PC-9 (cell line): ENCODE results near the gene LHCGR. TPM values are rescaled to one million over a fixed set of nuclear protein-coding genes. Genes with fewer than 3 reads are reported as not detected.

Experiments
- BruUV-seq: library from RNA; stranded (reverse); fragments of 400-500 nt; replicated peaks from 2 replicates; lab custom pipeline; 2021; lab: Mats Ljungman, UMichigan
- CTCF ChIA-PET: fragments of 300-600 bp; sonication (Branson Sonifier 250); formaldehyde crosslinking; loops from one replicate; lab custom pipeline; 2022; ENCODE audit warnings: antibody characterized with exemption; lab: Charles Lee
- POLR2A ChIA-PET: fragments of 300-600 bp; sonication (Branson Sonifier 250); formaldehyde crosslinking; loops from one replicate; lab custom pipeline; 2022; ENCODE audit warnings: antibody characterized with exemption; ENCODE audit not compliant: unreplicated experiment; lab: Charles Lee
- DNase-seq, 2 experiments: peaks; one replicate each; pipeline versions ENCODE4 v3.0.0 to v3.0.0-alpha.2; 2015 to 2022; ENCODE audit warnings: mixed read lengths in 1 of 2
- H2AFZ ChIP-seq: fragments of 200-600 bp; sonication (generic); 2 replicates; pipeline ENCODE4 v1.8.1; 2017; ENCODE audit warnings: antibody characterized with exemption
- H3F3A ChIP-seq: fragments of 200-600 bp; sonication (generic); 2 replicates; pipeline ENCODE4 v1.8.1; 2017; ENCODE audit warnings: antibody characterized with exemption, mild to moderate bottlenecking, low read depth; ENCODE audit not compliant: insufficient read depth
- H3K27ac ChIP-seq: fragments of 200-600 bp; sonication (generic); 2 replicates; pipeline ENCODE4 v1.6.1; 2016; ENCODE audit warnings: mixed run types
- H3K27me3 ChIP-seq: fragments of 200-600 bp; sonication (generic); 2 replicates; pipeline ENCODE4 v1.6.1; 2016; ENCODE audit warnings: low read depth, mixed run types; ENCODE audit not compliant: insufficient read depth
- H3K36me3 ChIP-seq: fragments of 200-600 bp; sonication (generic); 2 replicates; pipeline ENCODE4 v1.6.1; 2016; ENCODE audit warnings: low read depth, mixed run types
- H3K4me1 ChIP-seq: fragments of 200-600 bp; sonication (generic); replicated peaks from 2 replicates; pipeline ENCODE4 v1.6.1; 2016; ENCODE audit warnings: mixed run types; ENCODE audit not compliant: insufficient read depth
- H3K4me2 ChIP-seq: fragments of 200-600 bp; sonication (generic); 2 replicates; pipeline ENCODE4 v1.6.1; 2017; ENCODE audit warnings: mixed run types
- H3K4me3 ChIP-seq: fragments of 200-600 bp; sonication (generic); 2 replicates; pipeline ENCODE4 v1.6.1; 2016; ENCODE audit warnings: mixed run types
- H3K79me2 ChIP-seq: fragments of 200-600 bp; sonication (generic); 2 replicates; pipeline ENCODE4 v1.6.1; 2017; ENCODE audit warnings: low read depth, mixed run types
- H3K9me2 ChIP-seq: fragments of 200-600 bp; sonication (generic); 2 replicates; pipeline ENCODE4 v1.8.1; 2017; ENCODE audit warnings: mild to moderate bottlenecking; ENCODE audit not compliant: insufficient read depth
- H3K9me3 ChIP-seq: fragments of 200-600 bp; sonication (generic); 2 replicates; pipeline ENCODE4 v1.8.1; 2016; ENCODE audit warnings: low read depth; ENCODE audit not compliant: insufficient read depth
- H4K20me1 ChIP-seq: fragments of 200-600 bp; sonication (generic); 2 replicates; pipeline ENCODE4 v1.8.1; 2017; ENCODE audit not compliant: insufficient read depth
- EZH2 ChIP-seq: fragments of 200-600 bp; sonication (generic); IDR thresholded peaks from 2 replicates; pipeline ENCODE4 v1.8.0; 2017; ENCODE audit warnings: antibody characterized with exemption, low read depth
- intact Hi-C: fragments of 100-400 bp; cut with micrococcal nuclease; formaldehyde crosslinking; loops from one replicate; pipeline ENCODE4 v1.10.0; 2022; ENCODE audit not compliant: unreplicated experiment
- total RNA-seq: library from RNA; stranded (reverse); gene quantifications from 2 replicates; pipeline ENCODE4 v1.2.3, GENCODE V29; 2021
- TF ChIP-seq, protein P1 (sequence below): fragments of 200-600 bp; sonication (generic); conservative IDR thresholded peaks from 2 replicates; pipeline ENCODE4 v1.6.1; 2017; ENCODE audit warnings: mixed run types, antibody characterized with exemption, mild to moderate bottlenecking, moderate library complexity

LHCGR gene
- total RNA-seq, 1 experiment from 2014 or later: not detected

DNA sequence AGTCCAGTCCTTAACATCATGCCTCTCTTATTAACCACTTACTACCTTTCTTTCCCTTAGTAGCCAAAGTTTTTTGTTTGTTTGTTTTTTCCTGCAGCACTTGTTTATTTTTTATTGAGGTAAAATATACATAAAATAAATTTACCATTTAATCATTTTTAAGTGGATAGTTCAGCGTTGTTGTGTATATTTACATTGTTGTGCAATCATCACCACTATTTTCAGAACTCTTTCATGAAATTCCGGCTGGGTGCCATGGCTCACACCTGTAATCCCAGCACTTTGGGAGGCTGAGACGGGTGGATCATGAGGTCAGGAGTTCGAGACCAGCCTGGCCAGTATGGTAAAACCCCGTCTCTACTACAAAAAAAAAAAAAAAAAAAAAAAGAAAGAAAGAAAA lies 38.1 kb upstream of the LHCGR start:
- BruUV-seq: no TSS peak
- intact Hi-C loops: no loop called here
- Histone ChIP-seq H3K4me1 (no peaks in the 10 kb centered on the region), H2AFZ (no peak overlapping the region), H3F3A (no peaks in the 10 kb centered on the region), H3K4me3 (no peak overlapping the region), H3K4me2 (no peak overlapping the region), H3K27ac (no peak overlapping the region), H3K9me2 (no peaks in the 10 kb centered on the region; the same call in 1 of the 2 replicates), H3K27me3 (peaks cover 23% of the 10 kb centered on the region), H3K36me3 (no peaks in the 10 kb centered on the region), H3K9me3 (no peaks in the 10 kb centered on the region), H3K79me2 (no peaks in the 10 kb centered on the region), H4K20me1 (no peaks in the 10 kb centered on the region; the same call in 1 of the 2 replicates)
- POLR2A ChIA-PET: no interaction called here
- DNase-seq: no peak
- CTCF ChIA-PET: no interaction called here
- TF ChIP-seq, protein P1, sequence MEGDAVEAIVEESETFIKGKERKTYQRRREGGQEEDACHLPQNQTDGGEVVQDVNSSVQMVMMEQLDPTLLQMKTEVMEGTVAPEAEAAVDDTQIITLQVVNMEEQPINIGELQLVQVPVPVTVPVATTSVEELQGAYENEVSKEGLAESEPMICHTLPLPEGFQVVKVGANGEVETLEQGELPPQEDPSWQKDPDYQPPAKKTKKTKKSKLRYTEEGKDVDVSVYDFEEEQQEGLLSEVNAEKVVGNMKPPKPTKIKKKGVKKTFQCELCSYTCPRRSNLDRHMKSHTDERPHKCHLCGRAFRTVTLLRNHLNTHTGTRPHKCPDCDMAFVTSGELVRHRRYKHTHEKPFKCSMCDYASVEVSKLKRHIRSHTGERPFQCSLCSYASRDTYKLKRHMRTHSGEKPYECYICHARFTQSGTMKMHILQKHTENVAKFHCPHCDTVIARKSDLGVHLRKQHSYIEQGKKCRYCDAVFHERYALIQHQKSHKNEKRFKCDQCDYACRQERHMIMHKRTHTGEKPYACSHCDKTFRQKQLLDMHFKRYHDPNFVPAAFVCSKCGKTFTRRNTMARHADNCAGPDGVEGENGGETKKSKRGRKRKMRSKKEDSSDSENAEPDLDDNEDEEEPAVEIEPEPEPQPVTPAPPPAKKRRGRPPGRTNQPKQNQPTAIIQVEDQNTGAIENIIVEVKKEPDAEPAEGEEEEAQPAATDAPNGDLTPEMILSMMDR: no peak
- no peak for TF ChIP-seq EZH2

DNA sequence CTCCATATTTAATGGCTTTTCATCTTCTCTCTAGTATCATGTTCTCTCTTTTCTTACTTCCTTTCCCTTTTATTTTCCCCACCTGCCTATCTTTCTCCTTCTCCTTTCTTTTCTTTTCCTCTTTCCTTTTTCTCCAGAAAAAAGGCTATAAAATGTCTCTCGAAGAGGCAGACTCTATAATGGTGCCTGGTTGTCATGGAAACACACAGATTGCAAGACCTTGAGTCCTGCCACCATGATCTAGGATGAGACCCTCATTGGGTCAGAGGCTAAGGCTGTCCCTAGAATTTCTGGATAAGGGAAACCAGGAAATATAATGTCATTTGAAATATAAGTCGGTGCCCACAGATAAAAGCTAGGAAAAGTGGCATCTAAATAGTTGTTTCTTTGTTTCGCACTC lies 36.5 kb upstream of the LHCGR start:
- no peak for TF ChIP-seq EZH2
- TF ChIP-seq, protein P1: no peak
- H3K36me3 ChIP-seq: no peaks in the 10 kb centered on the region
- BruUV-seq: no TSS peak
- H3K79me2 ChIP-seq: no peaks in the 10 kb centered on the region
- POLR2A ChIA-PET: no interaction called here
- intact Hi-C loops: no loop called here
- peaks cover 23% of the 10 kb centered on the region for H3K27me3 ChIP-seq
- H3K9me2 ChIP-seq: no peaks in the 10 kb centered on the region; the same call in 1 of the 2 replicates
- no peak overlapping the region for H3K4me3 ChIP-seq
- CTCF ChIA-PET: no interaction called here
- H4K20me1 ChIP-seq: no peaks in the 10 kb centered on the region
- DNase-seq: no peak
- H3K9me3 ChIP-seq: no peaks in the 10 kb centered on the region
- H2AFZ ChIP-seq: no peak overlapping the region
- H3F3A ChIP-seq: no peaks in the 10 kb centered on the region
- H3K27ac ChIP-seq: no peak overlapping the region
- no peak overlapping the region for H3K4me2 ChIP-seq
- no peaks in the 10 kb centered on the region for H3K4me1 ChIP-seq

DNA sequence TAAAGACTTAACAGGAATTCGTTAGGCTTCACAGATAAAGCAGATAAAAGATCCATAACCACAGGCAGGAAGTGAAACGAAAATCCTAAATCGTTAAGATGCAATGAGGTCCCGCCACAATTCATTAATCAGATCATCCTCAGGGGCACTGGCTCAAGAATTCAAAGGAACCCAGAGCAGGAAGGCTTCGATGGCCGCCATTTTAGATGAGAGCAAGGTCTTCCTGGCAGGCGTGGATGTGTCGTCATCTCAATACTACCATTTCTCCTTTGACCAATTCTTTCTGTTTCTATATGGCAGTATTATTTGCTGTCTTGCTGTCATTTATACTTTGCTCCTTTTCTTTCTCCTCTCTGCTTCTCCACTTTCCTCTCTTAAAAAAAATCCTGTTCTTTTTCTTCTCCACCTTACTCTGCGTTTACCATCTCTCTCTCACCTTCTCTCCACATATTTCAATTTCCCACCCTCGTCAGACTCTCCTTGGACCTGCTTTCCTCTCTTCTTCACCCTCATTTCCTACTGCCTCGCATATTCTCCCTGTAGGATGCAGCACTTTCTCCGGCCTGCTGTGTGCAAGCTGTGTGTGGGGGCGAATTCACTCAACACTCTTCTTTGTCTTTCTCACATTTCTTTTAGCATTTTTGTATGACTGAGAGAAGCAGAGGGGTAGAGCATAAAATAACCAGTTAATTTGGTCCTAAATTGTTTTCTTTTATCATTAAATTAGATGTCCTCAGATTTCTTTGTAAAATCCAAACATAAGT lies 35.1 kb upstream of the LHCGR start:
- no TSS peak for BruUV-seq
- DNase-seq: no peak

More for the DNA sequence above, 35.1 kb upstream of the LHCGR start:
- peak overlapping the region; percentile 54; the same call in 1 of the 2 replicates for H2AFZ ChIP-seq
- no peak for TF ChIP-seq EZH2
- TF ChIP-seq, protein P1: no peak
- CTCF ChIA-PET: no interaction called here
- H3K4me3 ChIP-seq: no peak overlapping the region
- POLR2A ChIA-PET: no interaction called here
- no peaks in the 10 kb centered on the region for H3K4me1 ChIP-seq
- no peaks in the 10 kb centered on the region for H3K36me3 ChIP-seq
- H3F3A ChIP-seq: no peaks in the 10 kb centered on the region
- H3K27ac ChIP-seq: no peak overlapping the region
- no peaks in the 10 kb centered on the region for H3K79me2 ChIP-seq
- no peaks in the 10 kb centered on the region for H4K20me1 ChIP-seq
- no peaks in the 10 kb centered on the region; the same call in 1 of the 2 replicates for H3K9me2 ChIP-seq
- peaks cover 23% of the 10 kb centered on the region for H3K27me3 ChIP-seq
- no peaks in the 10 kb centered on the region for H3K9me3 ChIP-seq
- 0 out of 2 replicates have a peak overlapping the region, but pooled peaks have one; percentile 9 for H3K4me2 ChIP-seq
- intact Hi-C loops: no loop called here
